Gastrocnemius medialis (tissue), 4 donors: ENCODE data around the gene COPZ2. TPM values are rescaled to one million over a fixed set of nuclear protein-coding genes. Genes with fewer than 3 reads are reported as not detected.
A peak's percentile ranks its signal among the peaks of the same experiment; 100 is the strongest.

Experiments
- ATAC-seq, 2 donors: fragments of 150-250 bp; one replicate each; pipeline ENCODE4 v1.9.1; 2016
- DNase-seq, 2 donors: peaks; one replicate each; pipeline ENCODE4 v3.0.0-alpha.2; 2019
- H3K27ac ChIP-seq, 4 donors: fragments of 200-600 bp; sonication (generic); 1 replicate in 1 of 4; 2 replicates in 3 of 4; pipeline ENCODE4 v1.5.1; 2016 to 2018; ENCODE audit warnings: mild to moderate bottlenecking in 2 of 4, moderate library complexity in 1 of 4
- H3K27me3 ChIP-seq, 3 donors: fragments of 200-600 bp; sonication (generic) in 2 of 3; 1 replicate in 1 of 3; 2 replicates in 2 of 3; pipeline versions ENCODE4 v1.5.1 to v1.6.0; 2016 to 2019; ENCODE audit warnings: mild to moderate bottlenecking in 1 of 3, moderate library complexity in 1 of 3
- H3K36me3 ChIP-seq, 2 donors: fragments of 200-600 bp; sonication (generic) in 1 of 2; one replicate each; pipeline ENCODE4 v1.5.1; 2017 to 2018
- H3K4me1 ChIP-seq, 2 donors: fragments of 200-600 bp; sonication (generic) in 1 of 2; one replicate each; pipeline ENCODE4 v1.5.1; 2016 to 2017; ENCODE audit warnings: mild to moderate bottlenecking in 2 of 2
- H3K4me3 ChIP-seq, 4 donors: fragments of 200-600 bp; sonication (generic) in 3 of 4; 1 replicate in 1 of 4; 2 replicates in 3 of 4; pipeline ENCODE4 v1.5.1; 2016 to 2019; ENCODE audit warnings: mild to moderate bottlenecking in 2 of 4
- H3K9me3 ChIP-seq, 3 donors: fragments of 200-600 bp; sonication (generic) in 2 of 3; 1 replicate in 1 of 3; 2 replicates in 2 of 3; pipeline ENCODE4 v1.5.1; 2016 to 2019
- CTCF ChIP-seq, 5 experiments: fragments of 450-650 bp in 3 of 5; fragments of 200-600 bp in 2 of 5; sonication (generic) in 2 of 5; IDR thresholded peaks in 4 of 5; conservative IDR thresholded peaks in 1 of 5; 1 replicate in 4 of 5; 2 replicates in 1 of 5; pipeline ENCODE4 v1.5.1; 2016 to 2019; ENCODE audit warnings: antibody characterized with exemption in 5 of 5, mild to moderate bottlenecking in 3 of 5, moderate library complexity in 3 of 5
- POLR2A ChIP-seq, 2 donors: fragments of 450-650 bp; IDR thresholded peaks; one replicate each; pipeline ENCODE4 v1.6.1; 2017; ENCODE audit warnings: antibody characterized with exemption in 2 of 2, mild to moderate bottlenecking in 2 of 2, moderate library complexity in 2 of 2
- in situ Hi-C, 4 donors: fragments of 200-750 bp; cut with MboI; loops; one replicate each; pipeline versions ENCODE4 v1.15.0 to v1.8.0; 2017; ENCODE audit warnings: low sequenced_read_pairs in 4 of 4
- intact Hi-C: fragments of 100-400 bp; cut with DNase I; formaldehyde crosslinking; loops from one replicate; pipeline ENCODE4 v1.15.1; 2023; ENCODE audit warnings: low total_unique reads
- total RNA-seq, 4 donors: library from RNA; depleted of rRNA; stranded (reverse); fragments of >200 nt; gene quantifications; one replicate each; pipeline versions ENCODE4 v1.1.0 to v1.2.3, GENCODE V29; 2016

The COPZ2 gene
- total RNA-seq, 4 donors from 2014 or later, result 40.5 to 76.9 (median 52.8) TPM

GRCh38 chr17:48011405-48012150, 26.0 kb downstream of the COPZ2 start:
- Histone ChIP-seq H3K36me3 (no peaks in the 10 kb centered on the region), H3K27me3 (peaks cover 23 to 45% (median 39%) of the 10 kb centered on the region in 3 donors), H3K4me3 (peak overlapping the region in 3 of 4 donors; percentile 21 to 56 (median 37)), H3K9me3 (no peaks in the 10 kb centered on the region), H3K4me1 (peaks cover 6% of the 10 kb centered on the region in 2 donors), H3K27ac (no peak overlapping the region)
- DNase-seq (no peak), ATAC-seq (no peak)
- in situ Hi-C loops (loop anchor here in 2 of 4 donors (10.0 kb wide), 2 partner anchors 123 to 133 kb away; no protein-coding TSS in a partner anchor), intact Hi-C loops (no loop called here)
- TF ChIP-seq POLR2A (IDR thresholded peaks at IDR 0.05), result no peak
- peak in 2 of 5 experiments; percentile 16 to 52 for TF ChIP-seq CTCF (IDR thresholded peaks at IDR 0.05 in 4 of 5, conservative IDR thresholded peaks at IDR 0.05 in 1 of 5)

- no peak overlapping the region for H3K27ac ChIP-seq
- in situ Hi-C loops, result loop anchor here in 2 of 4 donors (10.0 kb wide), 2 partner anchors 125 to 135 kb away; no protein-coding TSS in a partner anchor
- peaks cover 6% of the 10 kb centered on the region in 2 donors for H3K4me1 ChIP-seq
- DNase-seq, result no peak
- TF ChIP-seq CTCF (IDR thresholded peaks at IDR 0.05 in 4 of 5, conservative IDR thresholded peaks at IDR 0.05 in 1 of 5) (no peak), POLR2A (IDR thresholded peaks at IDR 0.05) (no peak)
- no peak for ATAC-seq
- peaks cover 23 to 45% (median 39%) of the 10 kb centered on the region in 3 donors for H3K27me3 ChIP-seq
- H3K9me3 ChIP-seq, result no peaks in the 10 kb centered on the region
- intact Hi-C loops, result no loop called here
- H3K36me3 ChIP-seq, result no peaks in the 10 kb centered on the region
- no peak overlapping the region for H3K4me3 ChIP-seq
Observed at GRCh38 chr17:48010193-48010592, 27.4 kb downstream of the COPZ2 start.

- H3K27ac ChIP-seq, result no peak overlapping the region
- intact Hi-C loops, result no loop called here
Observed at GRCh38 chr17:48006936-48007709, 30.5 kb downstream of the COPZ2 start.

GRCh38 chr17:48004983-48005382, 32.6 kb downstream of the COPZ2 start:
- intact Hi-C loops, result no loop called here
- Histone ChIP-seq H3K27me3 (peaks cover 0 to 11% (median 5%) of the 10 kb centered on the region in 3 donors), H3K36me3 (no peaks in the 10 kb centered on the region), H3K4me3 (no peak overlapping the region), H3K27ac (no peak overlapping the region), H3K9me3 (no peaks in the 10 kb centered on the region), H3K4me1 (peaks cover 0 to 8% of the 10 kb centered on the region in 2 donors)
- no peak for ATAC-seq
- no peak for DNase-seq
- no peak for TF ChIP-seq CTCF (IDR thresholded peaks at IDR 0.05 in 4 of 5, conservative IDR thresholded peaks at IDR 0.05 in 1 of 5)
- TF ChIP-seq POLR2A (IDR thresholded peaks at IDR 0.05), result no peak
- in situ Hi-C loops, result no loop called here

More at GRCh38 chr17:48006936-48007709, 30.5 kb downstream of the COPZ2 start:
- TF ChIP-seq POLR2A (IDR thresholded peaks at IDR 0.05) (no peak), CTCF (IDR thresholded peaks at IDR 0.05 in 4 of 5, conservative IDR thresholded peaks at IDR 0.05 in 1 of 5) (no peak)
- H3K4me1 ChIP-seq, result peaks cover 6 to 13% of the 10 kb centered on the region in 2 donors
- no peak overlapping the region for H3K4me3 ChIP-seq
- DNase-seq (no peak), ATAC-seq (no peak)
- H3K9me3 ChIP-seq, result no peaks in the 10 kb centered on the region
- in situ Hi-C loops, result no loop called here
- peaks cover 10 to 27% (median 23%) of the 10 kb centered on the region in 3 donors for H3K27me3 ChIP-seq
- no peaks in the 10 kb centered on the region for H3K36me3 ChIP-seq
